ENCODE data around the gene HIPK1.

DNA sequence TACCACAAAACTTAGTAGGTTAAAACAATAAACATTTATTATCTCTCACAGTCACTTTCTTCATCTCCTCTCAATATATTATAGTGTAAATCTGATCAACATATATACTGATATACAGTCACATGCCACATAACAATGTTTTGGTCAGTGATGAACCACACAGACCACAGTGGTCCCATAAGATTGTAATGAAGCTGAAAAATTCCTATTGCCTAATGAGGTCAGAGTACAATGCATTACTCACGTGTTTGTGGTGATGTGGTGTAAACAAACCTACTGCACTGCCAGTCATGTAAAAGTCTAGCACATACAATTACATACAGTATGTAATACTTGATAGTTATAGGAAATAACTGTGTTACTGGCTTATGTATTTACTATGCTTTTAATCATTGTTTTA lies 80.3 kb downstream of the HIPK1 start:
- TF ChIP-seq, protein P1, sequence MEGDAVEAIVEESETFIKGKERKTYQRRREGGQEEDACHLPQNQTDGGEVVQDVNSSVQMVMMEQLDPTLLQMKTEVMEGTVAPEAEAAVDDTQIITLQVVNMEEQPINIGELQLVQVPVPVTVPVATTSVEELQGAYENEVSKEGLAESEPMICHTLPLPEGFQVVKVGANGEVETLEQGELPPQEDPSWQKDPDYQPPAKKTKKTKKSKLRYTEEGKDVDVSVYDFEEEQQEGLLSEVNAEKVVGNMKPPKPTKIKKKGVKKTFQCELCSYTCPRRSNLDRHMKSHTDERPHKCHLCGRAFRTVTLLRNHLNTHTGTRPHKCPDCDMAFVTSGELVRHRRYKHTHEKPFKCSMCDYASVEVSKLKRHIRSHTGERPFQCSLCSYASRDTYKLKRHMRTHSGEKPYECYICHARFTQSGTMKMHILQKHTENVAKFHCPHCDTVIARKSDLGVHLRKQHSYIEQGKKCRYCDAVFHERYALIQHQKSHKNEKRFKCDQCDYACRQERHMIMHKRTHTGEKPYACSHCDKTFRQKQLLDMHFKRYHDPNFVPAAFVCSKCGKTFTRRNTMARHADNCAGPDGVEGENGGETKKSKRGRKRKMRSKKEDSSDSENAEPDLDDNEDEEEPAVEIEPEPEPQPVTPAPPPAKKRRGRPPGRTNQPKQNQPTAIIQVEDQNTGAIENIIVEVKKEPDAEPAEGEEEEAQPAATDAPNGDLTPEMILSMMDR (IDR thresholded peaks at IDR 0.05) = no peak
- TF ChIP-seq POLR2AphosphoS5 (IDR thresholded peaks at IDR 0.05) = no peak
- no peak for TF ChIP-seq POLR2A (IDR thresholded peaks at IDR 0.05; ENCODE audit: low read depth)

All from esophagus muscularis mucosa (tissue), 3 donors.